ENCODE measurements around the gene TM9SF1.

Gene TM9SF1

DNA sequence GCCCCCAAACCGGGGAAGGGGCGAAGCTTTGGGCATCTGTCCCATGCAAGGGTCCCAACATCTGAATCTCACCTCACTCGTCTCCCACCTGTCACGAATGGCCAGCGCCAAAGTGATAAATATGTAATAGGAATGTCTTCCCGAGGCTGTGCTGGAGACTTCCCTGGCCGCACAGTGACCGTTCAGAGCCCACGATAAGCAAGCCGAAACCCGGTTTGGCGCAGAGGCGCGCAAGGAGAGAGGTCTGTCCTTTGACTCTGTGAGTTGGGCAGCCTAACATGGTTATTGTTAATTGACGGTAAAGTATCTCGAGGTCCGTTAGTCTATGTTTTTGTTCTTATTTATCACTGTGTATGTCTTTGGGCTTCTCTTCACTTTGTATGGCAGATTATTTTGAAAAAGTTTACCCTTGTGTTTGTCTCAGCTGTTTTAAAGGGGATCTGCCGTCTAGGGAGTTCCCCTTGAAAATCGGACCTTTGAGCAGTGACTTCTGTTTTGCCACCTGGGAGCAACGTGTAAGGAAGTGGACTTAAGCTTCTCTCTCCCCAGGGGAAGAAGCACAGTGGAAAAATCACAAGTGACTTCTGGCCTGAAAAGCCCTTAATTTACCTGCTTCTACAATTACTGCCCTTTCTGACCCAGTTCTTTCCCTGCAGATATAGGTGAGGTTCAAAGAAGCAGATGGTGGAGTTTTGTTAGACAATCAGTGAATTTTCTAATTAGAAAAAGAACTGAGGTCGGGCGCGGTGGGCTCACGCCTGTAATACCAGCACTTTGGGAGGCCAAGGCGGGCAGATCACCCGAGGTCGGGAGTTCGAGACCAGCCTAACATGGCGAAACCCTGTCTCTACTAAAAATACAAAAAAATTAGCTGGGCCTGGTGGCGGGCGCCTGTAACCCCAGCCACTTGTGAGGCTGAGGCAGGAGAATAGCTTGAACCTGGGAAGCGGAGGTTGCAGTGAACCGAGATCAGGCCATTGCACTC is 1.1 kb upstream of the TM9SF1 start:
- DNase-seq (ENCODE audit: low read depth) = no peak

DNA sequence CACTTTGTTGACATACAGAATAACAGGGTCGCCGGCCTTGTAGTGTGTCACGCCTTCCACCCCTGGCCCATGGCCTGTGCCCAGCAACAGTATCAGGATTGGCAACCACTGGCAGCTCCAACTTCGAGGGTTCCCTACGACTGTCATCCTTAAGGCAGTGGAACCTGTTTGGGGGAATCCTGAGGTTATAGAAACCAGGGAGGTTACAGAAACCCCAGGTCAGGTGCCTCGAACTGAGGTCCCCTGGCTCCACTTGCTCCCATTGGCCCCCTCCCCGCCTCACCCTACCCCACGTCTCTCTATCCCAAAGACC is 412 bp downstream of the TM9SF1 start:
- no peak for DNase-seq (ENCODE audit: low read depth)

DNA sequence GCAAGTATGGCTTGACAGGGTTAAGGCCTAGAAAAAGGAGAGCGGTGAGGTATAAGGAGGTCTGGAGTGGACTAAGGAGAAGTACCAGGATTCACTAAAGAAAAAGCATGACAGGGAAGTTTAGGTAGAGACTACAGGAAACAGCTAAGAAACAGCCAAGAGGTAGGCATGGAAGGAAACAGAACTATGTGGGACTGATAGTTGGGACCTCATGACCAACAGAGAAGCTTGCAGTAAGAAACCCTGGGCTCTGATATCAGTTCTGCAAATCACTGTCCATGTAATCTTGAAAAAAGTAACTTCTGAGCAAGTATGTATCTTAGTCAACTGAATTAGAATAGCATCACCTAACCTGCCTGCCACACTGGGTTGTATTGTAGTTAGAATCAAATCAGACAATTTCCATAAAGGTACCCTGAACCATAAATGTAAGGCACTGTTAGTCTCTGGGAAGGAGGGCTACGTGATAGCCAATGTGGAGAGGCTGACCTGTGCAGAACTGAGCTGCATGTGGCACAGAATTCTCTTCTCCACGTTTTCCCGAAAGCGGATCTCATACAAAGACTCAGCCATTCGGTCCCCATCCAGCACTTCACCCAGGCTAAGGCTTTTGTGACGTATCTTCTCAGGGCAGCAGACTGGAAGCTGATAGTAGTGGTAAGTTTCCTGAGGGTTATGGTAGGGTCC is 912 bp downstream of the TM9SF1 start:
- no peak for DNase-seq (ENCODE audit: low read depth)

DNA sequence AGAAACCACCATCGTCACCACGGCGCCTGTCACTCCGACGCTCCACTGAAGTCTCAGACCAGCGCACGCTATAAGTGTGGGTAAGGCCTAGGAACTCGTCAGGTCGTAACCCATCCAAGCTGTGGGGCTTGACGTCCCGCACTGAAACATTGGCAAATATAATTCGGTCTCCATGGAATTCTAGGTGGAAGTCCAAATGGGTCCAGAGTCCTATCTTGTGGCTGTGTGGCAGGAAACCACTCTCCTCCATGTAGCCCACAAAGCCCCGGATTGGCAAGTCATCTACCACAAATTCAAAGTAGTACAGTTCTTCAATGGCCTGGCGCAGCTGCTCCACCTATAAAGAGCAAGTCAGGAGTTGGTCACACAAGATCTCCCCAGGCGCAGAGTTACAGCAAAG is 2.3 kb downstream of the TM9SF1 start:
- DNase-seq (ENCODE audit: low read depth) = no peak

DNA sequence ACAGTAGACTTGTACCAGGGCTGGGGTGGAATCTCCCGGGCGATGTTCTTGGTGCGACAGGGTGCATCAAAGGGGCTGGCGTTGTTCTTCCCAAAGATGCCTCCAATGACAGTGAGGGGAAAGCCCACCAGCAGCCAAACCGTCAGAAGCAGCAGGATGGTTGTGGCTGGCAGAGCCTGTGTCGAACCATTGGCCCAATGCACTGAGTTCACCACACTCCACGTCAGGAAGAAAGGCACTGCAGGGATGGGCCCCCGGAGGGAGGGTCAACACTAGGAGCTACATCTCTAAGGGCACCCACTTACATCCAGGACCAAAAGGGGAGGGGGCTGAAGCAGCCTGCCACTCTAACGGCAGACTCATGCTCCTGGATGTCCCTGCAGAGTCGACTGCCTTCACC is 4.8 kb downstream of the TM9SF1 start:
- DNase-seq (ENCODE audit: low read depth) = no peak

DNA sequence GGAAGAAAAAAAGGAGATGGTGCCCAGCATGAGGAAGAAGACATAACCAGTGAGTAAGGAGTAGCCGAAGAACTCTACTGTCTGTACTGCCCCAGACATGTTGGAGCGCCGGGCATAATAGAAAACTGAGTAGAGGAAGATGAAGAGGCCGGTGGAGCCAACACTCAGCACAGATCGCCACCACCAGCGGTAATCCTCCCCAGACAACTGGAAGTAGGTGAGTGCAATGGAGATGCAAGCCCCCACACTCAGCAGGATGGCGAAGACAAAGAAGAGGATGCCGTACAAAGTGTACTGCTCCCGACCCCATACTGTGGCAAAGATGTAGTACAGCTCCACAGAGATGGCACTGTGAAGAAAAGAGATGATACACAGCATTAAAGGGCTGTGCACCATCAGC is 5.8 kb downstream of the TM9SF1 start:
- no peak for DNase-seq (ENCODE audit: low read depth)

DNA sequence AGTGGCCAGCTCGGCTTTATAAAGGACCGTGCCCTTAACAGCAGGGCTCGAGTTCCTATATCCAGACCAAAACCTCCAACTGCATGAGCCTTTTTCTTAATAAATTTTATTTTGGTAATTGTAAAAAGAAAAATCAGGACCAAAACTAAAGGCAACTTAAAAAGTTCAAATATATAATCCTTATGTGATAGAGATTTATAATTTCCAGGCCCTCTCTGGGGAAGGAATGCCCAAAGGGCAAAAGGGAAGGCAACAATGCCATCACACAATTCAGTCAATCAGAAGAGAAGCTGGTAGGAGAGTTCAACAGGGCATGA is 6.2 kb downstream of the TM9SF1 start:
- DNase-seq (ENCODE audit: low read depth) = no peak

DNA sequence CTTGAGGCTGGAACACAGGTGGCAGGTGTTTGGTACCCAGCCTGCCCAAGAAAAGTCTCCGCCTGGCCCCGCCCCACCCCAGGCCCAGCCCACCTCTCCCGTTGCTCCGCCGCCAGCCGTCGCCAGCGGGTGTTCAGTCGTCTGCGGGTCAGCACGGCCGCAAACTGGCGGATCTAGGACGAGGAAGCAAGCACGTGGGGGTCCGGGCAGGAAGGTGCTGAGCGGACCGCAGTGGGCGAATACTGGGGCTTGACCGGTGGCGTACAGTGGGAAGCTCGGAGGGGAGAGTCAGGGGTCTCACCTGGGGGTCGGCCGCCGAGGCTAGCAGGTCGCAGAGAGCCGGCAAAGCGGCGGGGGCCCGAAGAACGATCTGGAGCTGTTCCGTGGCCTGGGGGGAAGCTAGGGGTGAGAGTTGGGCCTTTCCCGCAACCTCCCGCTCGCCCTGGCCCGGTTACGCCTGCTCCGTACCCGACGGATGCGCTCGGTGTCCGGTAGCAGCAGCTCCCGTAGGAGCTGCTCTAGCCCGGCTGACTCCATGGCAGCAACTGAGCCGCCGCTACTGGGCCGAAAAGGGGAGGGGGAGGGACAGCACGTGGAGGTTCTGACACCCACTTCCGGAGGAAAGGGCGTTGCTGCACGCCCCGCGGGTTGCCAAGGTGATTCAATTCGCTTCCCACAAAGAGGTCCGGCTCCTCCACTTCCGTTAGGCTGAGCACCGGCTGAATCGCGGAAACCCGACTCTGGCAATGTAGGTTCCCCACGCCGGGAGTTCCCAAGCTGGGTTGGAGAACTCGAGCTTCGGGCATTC is 6.8 kb downstream of the TM9SF1 start, which contains the start of gene IPO4:
TSS of gene IPO4 (minus strand) at position 566 of the 808 bp plus-strand sequence. CDS start at position 537, 29 bp downstream.
- peak; percentile 92 for DNase-seq (ENCODE audit: low read depth)

DNA sequence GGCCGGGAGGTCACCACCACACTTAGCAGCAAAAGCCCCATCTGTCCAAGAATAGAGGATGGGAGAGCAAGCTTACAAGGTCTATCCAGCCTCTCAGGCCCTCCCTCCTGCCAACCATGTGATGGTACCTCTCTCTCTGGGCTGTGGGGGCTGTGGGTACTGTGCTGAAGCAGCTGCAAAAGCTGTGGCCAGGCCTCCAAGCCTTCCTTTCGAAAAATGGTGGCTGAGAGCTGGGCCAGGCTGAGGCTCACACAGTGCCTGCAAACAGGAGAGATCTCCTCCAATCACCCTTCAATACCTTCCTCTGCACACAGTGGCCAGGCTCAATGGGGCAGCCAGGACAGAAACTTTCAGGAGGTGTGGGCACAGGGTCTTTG is 7.7 kb downstream of the TM9SF1 start:
- no peak for DNase-seq (ENCODE audit: low read depth)

DNA sequence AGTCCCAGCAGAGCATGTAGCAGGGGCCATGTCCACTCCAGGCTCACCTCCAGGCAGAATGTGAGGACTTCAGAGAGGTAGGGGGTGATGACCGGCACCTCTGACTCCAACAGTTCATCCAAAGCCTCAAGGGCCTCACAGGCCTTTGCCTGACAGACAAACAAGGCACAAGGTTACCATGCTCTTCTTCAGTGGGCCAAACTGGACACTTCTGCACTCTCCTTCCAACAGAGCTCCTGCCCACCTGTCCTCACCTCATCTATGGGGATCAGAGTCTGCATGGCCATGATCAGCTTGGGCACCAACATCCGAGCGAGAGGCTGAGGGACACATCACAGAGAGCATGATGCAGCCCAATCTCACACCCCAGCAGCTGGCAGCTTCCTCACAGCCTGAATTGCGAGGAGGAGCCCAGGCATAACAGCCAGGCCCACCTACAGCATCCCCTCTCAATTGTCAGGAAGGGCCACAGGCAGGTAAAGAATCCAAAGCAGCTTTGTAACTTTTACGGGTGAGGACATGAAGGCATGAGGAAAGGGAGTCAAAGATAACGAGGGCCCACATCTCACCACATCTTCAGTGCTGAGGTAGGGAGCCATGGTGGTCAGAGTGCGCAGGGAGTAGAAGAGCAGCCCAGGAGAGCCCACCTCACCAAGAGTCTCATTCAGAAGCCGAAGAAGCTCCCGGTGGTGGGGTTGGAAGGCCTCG is 8.3 kb downstream of the TM9SF1 start:
- no peak for DNase-seq (ENCODE audit: low read depth)

DNA sequence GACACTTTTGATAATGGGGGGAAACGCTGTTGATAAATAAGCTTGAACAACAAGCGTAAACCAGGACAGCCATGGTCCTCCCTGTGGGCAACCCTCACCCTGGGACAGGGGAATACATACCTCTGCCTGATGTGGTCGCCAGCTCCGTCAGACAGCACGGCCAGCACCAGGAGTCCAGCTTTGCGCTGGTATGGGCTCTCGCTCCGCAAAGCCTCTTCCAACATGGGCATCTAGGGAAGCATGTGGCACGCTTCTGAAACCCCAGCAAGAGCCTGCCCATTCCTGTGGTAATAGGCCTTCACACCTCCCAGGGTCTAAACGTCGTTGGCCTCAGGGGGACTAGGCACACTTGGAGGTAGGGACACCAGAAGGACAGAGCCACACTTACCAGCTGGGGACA is 9.5 kb downstream of the TM9SF1 start:
- no peak for DNase-seq (ENCODE audit: low read depth)

DNA sequence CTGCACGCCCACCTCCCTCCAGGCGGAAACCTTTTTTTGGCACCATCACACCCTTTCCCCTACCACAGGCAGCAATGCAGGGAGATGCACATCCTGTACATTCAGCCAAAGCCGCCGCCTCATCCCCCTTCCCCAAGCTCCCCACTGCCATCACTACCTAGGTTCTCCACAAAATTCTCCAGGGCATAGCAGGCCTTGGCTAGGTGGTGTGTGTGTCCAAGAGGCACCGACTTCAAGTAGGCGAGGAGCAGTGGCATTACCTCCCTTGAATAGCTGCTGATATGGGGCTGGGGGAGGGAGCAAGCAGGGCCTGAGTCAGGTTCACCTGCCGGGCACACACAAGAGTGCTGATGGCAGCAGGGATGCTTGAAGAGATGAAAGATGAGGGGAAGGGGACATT is 10.2 kb downstream of the TM9SF1 start:
- no peak for DNase-seq (ENCODE audit: low read depth)

DNA sequence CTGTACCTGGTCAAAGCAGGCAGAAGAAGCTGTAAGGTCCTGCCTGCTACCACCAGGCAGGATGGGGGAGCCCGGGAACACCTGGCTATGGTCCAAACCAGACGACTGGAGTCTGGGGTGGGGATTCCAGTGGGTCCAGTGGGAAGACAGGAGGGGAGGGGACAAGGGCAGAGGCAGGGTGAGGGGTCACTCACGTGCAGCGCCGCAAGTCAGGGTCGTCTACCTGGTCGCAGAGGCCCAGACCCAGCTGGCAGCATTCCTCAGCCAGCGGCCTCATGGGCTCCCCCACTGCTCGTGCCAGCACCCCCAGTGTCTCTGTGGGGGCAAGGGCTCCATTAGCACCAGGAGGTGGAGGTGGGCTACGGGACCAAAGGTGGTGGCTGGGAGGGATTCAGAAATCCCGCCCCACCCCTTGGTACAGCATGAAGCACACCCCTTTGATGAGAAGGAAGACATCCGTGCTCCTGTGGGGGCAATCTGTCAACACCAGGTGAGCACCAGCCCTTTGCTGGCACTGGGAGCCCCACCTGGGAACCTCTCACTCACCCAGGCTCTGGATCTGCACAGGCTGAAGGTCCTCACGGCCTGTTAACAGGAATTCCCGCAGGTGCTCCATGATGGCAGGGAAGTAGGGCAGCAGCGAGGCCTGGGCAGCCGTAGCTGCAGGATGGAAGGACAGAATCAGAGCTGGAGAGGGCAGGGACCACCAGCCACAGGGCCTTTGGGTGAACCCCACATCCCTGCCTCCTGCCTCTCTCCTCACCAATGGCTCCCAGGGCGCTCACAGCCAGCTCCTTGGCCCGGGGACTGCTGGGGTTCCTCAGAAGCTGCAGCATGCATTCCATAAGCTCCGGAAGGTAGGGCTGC is 10.9 kb downstream of the TM9SF1 start:
- DNase-seq (ENCODE audit: low read depth) = no peak

DNA sequence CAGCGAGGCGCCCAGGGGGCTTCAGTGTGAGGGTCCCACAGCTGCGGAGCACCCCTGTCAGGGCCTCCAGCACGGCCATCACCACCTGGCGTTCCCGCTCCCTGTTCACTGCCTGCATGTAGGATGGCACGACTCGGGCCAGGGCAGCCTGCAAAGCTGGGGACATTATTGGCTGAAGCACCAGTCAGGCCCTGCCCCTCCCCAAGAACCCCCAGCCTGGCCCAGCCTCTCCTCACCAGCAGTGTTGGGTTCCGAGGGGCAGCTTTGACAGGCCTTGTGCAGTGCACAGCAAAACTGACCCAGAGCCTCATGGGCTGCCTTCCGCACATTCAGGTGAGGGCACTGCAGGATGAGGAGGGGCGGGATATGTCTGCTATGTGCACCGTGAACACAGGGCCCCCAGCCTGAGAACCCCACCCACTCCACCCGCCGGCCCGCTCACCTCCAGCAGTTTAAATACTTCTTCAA is 12.2 kb downstream of the TM9SF1 start:
- no peak for DNase-seq (ENCODE audit: low read depth)

DNA sequence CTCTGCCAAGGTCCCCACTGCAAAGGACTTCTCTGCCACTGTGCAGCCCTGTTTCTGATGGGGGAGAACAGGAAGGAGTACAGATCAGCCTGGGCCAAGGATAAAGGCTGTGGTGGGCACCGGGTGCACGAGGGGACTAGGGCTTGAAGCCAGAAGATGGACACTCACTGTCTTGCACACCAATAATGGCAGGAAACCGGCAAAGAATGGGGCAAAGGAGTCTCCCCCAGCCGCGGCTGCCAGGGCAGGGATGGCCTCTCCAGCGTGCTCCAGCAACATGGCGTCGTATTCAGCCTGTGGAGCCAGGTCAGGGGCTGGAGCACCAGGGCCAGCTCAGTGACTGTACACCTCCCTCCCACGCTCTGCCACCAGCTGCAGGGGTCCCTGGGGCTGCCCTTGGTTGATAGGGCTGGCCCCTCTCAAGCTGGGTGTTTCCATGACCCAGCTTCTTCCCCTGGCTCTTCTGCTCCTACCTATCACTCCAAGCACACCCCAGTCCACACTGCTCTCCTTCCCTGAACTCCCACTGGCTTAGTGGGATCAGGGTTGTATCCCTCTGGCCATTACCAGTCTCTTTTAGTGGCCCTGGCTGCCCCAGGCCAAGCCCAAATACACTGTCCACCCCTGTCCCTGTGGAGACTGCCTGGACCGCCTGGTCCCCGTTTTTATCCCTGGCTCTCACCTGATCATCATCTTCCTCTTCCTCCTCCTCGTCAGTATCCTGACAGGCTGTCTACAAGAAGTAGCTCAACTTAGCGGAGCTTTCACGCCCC is 12.9 kb downstream of the TM9SF1 start:
- DNase-seq (ENCODE audit: low read depth) = no peak

DNA sequence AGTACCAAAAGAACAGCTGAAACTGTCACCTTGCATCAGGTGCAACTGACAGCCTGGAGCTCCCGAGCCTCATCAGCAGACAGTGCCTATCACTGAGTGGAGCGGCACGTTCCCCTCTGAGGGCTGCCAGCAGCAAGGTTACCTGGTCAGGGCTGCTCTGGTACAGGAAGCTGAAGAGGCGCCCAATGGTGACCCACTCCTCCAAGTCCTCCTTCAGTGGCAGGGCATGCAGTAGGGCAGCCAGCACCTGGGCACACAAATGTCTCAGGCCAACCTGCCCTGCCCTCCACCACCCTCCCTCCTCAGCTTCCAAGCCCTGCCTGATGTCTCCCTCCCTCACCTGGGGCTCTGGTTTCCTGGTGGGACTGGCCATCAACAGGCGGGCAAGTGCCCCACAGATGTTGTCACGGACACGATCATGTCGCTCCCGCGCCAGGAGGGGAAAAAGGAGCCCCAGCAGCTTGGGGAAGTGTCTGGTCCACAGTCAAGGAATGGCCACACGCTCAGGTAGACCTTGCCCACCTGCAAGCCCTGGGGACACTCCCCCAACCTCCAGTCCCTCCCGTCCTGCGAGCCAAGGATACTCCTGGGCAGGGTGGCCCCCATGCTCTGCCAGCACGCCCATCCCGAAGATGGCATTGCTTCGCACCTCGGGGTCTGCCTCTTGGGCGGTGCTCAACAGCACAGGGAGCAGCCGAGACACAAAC is 13.7 kb downstream of the TM9SF1 start:
- no peak for DNase-seq (ENCODE audit: low read depth)

DNA sequence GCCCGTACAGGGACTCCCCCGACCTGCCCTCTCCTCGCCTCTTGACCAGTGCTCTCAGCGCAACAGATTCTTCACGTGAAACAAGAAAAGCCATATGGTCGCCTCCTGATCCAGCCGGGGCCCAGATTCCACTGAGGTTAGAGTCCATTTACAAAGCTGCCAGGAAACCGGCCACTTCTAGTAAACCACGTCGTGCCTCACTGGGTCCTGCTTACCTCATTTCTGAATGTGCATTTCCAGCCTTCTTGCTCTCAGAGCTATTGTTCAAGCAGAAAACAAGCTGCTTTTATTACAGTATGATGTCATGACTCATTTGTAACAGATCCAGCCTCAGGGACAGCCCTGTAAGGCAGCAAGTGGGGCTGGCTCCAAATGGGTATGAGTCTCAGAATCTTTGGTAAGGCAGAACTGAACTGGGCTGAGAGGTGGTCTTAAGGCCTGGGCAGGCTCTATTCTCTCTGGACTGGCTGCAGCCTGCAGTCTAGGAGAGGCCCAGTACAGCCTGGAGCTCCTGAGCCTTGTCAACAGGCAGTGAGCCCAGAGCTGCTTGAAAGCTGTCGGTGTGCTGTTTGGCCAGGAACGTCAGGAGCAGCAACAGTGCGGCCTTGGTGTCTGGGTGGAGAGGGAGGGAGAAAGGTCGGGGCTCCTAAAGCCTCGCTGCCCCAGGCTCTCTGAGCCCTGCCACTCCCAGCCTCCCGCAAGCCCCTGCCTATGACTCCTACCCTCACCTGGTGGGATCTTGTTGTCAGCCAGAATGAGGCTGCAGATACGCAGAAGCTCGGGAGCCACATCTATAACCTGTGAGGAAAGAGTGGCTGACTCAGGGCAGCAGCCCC is 15.1 kb downstream of the TM9SF1 start:
- peak; percentile 60 for DNase-seq (ENCODE audit: low read depth)

DNA sequence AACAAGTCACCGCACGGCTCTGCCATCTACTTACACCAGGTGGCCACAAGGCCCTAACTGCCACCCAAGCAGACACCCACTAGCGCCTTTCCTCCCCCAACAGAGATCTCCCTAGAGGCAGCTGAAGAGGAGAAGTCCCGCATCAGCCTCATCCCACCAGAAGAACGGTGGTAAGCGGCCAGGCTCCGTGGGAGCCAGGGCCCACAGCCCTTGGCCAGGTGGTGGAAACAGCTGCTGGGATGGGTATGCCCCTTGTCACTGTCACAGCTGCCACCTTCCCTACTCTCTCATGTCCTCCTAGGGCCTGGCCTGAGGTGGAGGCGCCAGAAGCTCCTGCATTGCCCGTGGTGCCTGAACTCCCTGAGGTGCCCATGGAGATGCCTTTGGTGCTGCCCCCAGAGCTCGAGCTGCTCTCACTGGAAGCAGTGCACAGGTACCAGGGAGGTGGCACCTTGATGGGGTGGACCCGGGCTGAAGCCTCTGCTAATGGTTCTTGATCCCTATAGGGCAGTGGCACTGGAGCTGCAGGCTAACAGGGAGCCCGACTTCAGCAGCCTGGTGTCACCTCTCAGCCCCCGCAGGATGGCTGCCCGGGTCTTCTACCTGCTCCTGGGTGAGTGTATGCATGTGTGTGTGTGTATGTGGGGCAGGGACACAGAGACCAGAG is 15.8 kb downstream of the TM9SF1 start:
- DNase-seq (ENCODE audit: low read depth) = no peak
